ENCODE data around the gene CACNA1C.

Gene CACNA1C

DNA sequence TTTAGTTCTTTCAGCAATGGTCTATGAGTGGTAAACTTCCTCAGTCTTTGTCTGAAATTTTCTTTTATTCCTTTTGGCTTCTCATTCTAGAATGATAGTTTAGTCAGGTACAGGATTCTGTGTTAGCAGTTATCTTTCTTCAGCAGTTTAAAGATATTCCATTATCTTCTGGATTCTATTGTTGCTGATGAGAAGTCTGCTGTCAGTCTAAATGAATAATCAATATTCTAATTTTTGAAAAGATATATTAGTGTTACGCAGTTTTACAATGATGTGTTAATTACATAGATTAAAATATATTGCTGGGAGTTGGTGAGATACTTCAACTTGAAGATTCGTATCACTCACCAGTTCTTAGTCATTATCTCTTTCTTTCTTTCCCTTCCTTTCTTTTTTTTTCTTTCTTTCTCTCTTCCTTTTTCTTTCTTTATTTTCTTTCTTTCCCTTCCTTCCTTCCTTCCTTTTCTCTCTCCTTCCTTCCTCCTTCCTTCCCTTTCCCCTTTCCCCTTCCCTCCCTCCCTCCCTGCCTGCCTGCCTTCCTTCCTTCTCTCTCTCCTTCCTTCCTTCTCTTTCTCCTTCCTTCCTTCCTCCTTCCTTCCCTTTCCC is 17.8 kb downstream of the CACNA1C start:
- Histone ChIP-seq H3K4me1 (ENCODE audit: insufficient read depth, low read length) (no peaks in the 10 kb centered on the region), H3K4me3 (ENCODE audit: low read length) (no peak overlapping the region), H3K27me3 (ENCODE audit: insufficient read depth, low read length) (peaks cover 3% of the 10 kb centered on the region)

DNA sequence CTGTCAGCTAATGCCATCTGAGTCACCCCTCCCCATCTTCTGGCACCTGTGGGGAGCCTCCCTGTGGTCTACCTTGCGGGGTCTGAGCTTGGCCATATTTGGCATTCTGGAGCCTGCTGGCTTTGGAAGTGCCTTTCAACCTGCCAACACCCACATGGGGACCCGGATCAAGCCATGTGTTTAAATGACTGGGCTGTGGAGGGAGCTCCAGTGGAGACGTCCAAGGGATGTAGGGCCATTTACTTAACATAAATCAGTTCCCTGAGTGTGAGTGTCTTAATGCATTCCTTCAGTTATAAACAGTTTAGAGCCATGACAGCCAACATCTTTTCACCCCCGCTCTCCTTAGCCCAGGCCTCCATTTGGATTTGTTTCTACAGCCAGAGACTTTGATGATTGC is 22.0 kb downstream of the CACNA1C start:
- H3K9me3 ChIP-seq (ENCODE audit: low read length) = peaks cover 2% of the 10 kb centered on the region
- H3K27me3 ChIP-seq (ENCODE audit: insufficient read depth, low read length) = no peaks in the 10 kb centered on the region
- no peaks in the 10 kb centered on the region for H3K36me3 ChIP-seq (ENCODE audit: insufficient read depth, low read length)
- no peak overlapping the region for H3K4me3 ChIP-seq (ENCODE audit: low read length)
- H2AFZ ChIP-seq (ENCODE audit: low read depth, low read length) = no peak overlapping the region
- no peaks in the 10 kb centered on the region for H3K4me1 ChIP-seq (ENCODE audit: insufficient read depth, low read length)

More for the DNA sequence above, 17.8 kb downstream of the CACNA1C start:
- Histone ChIP-seq H2AFZ (ENCODE audit: low read depth, low read length) (no peak overlapping the region), H3K9me3 (ENCODE audit: low read length) (peaks cover 2% of the 10 kb centered on the region), H3K36me3 (ENCODE audit: insufficient read depth, low read length) (no peaks in the 10 kb centered on the region)

DNA sequence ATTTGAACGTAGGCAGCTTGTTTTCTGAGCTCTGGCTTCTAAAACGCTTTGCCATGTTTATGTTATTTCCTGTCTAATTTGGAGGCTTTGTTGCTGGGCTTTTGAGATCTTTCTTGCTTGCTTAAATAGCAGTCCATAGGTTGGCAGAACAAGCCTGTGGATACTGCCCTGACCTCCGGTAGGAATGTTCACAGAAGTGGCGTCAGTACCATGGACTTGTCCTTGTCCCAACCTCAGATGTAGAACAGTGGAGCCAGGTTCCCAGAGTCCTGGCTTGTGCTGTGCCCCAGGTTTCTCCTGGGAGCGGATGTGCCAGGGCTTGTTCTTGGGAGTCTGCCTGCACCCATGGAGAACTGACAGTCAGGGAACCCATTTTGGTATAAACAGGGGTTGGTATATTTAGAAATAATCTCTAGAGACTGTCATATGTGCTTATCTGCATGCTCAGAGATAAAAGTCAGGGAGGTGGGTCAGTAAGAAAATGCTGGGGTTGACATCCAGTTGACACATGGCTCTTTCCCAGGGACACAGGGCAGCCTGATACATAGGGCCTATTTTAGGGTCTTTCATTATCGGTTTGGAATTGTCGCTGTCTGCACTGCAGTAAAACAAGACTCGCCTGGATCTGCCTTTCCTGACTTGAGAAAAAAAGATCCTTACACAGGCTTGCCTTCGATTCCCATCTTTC is 22.9 kb downstream of the CACNA1C start:
- Histone ChIP-seq H3K9me3 (ENCODE audit: low read length) (peaks cover 2% of the 10 kb centered on the region), H3K4me3 (ENCODE audit: low read length) (no peak overlapping the region), H3K4me1 (ENCODE audit: insufficient read depth, low read length) (no peaks in the 10 kb centered on the region), H2AFZ (ENCODE audit: low read depth, low read length) (no peak overlapping the region), H3K36me3 (ENCODE audit: insufficient read depth, low read length) (no peaks in the 10 kb centered on the region), H3K27me3 (ENCODE audit: insufficient read depth, low read length) (no peaks in the 10 kb centered on the region)

DNA sequence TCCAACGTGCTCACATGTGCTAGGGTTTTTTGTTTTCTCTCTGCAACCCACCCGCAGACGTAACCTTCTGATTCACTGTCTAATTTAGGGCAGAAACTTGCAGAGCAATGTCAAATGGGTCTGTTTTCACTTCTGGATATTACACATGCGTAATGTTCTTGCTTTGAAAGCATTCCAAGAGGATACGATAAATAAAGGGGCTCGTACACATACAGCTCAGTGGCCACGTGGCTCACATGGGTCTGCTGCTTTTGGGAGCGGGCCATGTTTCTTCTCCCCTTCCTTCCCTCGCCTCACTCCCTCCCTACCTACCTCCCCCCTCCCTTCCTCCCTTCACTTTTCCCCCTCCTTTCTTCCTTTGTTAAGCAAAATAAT is 23.4 kb downstream of the CACNA1C start:
- H3K4me1 ChIP-seq (ENCODE audit: insufficient read depth, low read length) = no peaks in the 10 kb centered on the region
- peaks cover under 1% of the 10 kb centered on the region for H3K9me3 ChIP-seq (ENCODE audit: low read length)
- H3K36me3 ChIP-seq (ENCODE audit: insufficient read depth, low read length) = no peaks in the 10 kb centered on the region
- H3K4me3 ChIP-seq (ENCODE audit: low read length) = no peak overlapping the region
- no peak overlapping the region for H2AFZ ChIP-seq (ENCODE audit: low read depth, low read length)
- no peaks in the 10 kb centered on the region for H3K27me3 ChIP-seq (ENCODE audit: insufficient read depth, low read length)

DNA sequence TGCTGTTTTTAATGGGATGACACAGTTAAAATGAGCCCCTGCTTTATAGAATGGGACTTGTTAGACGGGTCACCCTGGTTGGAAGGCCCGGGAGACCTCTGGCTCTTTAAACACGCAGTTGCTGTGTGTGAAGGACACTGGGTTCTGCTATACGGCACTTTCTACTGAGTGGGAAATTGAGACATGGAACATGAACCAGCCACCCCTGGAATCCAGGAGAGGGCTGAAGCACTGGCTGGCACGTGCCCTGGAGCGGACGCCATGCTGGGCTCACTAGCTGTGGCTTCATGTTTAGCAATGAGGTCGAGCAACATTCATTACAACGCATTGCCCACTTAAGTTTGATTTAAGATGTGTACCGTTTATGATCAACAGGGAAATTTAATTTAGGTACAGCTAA is 23.9 kb downstream of the CACNA1C start:
- Histone ChIP-seq H2AFZ (ENCODE audit: low read depth, low read length) (no peak overlapping the region), H3K4me1 (ENCODE audit: insufficient read depth, low read length) (no peaks in the 10 kb centered on the region), H3K36me3 (ENCODE audit: insufficient read depth, low read length) (no peaks in the 10 kb centered on the region), H3K27me3 (ENCODE audit: insufficient read depth, low read length) (no peaks in the 10 kb centered on the region), H3K9me3 (ENCODE audit: low read length) (no peaks in the 10 kb centered on the region), H3K4me3 (ENCODE audit: low read length) (no peak overlapping the region)

DNA sequence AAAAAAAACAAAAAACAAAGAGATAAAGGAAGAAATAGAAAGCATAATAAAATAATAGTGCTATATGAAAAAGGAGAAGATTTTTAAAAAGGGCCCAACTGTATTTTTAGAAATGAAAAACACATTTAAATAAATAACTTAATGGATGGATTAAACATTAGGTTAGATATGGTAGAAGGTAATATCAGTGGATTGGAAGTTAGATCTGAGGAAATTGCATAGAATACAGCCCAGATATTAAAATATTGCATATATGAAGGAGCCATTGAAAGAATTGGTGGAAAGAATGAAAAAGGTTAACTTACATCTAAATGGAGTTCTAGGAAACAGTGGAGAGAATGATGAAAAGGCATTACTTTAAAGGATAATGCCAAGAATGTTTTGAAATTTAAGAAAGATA is 27.8 kb downstream of the CACNA1C start:
- no peak overlapping the region for H2AFZ ChIP-seq (ENCODE audit: low read depth, low read length)
- H3K4me3 ChIP-seq (ENCODE audit: low read length) = no peak overlapping the region
- no peaks in the 10 kb centered on the region for H3K36me3 ChIP-seq (ENCODE audit: insufficient read depth, low read length)
- no peaks in the 10 kb centered on the region for H3K9me3 ChIP-seq (ENCODE audit: low read length)
- H3K4me1 ChIP-seq (ENCODE audit: insufficient read depth, low read length) = no peaks in the 10 kb centered on the region
- H3K27me3 ChIP-seq (ENCODE audit: insufficient read depth, low read length) = peaks cover 3% of the 10 kb centered on the region

DNA sequence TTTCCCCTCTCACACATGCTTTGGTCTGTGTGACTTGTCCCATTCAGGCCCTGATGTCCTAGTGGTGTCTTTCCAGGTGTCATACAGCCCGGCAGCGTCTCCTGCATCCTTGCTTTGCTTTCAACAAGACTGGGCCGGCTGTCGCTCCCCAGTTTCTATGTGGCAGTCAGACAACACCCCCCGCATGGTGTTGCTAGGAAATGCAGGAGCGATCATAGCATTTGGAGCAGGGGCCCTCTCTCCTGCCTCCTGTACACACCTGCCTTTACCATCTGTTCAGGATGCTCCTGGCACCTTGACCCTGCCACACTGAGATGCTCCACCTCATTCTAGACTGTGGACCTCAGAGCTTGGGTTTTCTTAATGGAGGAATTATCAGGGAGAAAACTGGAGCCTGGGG is 29.5 kb downstream of the CACNA1C start:
- Histone ChIP-seq H3K4me1 (ENCODE audit: insufficient read depth, low read length) (no peaks in the 10 kb centered on the region), H3K9me3 (ENCODE audit: low read length) (no peaks in the 10 kb centered on the region), H2AFZ (ENCODE audit: low read depth, low read length) (no peak overlapping the region), H3K36me3 (ENCODE audit: insufficient read depth, low read length) (no peaks in the 10 kb centered on the region), H3K27me3 (ENCODE audit: insufficient read depth, low read length) (peaks cover 3% of the 10 kb centered on the region), H3K4me3 (ENCODE audit: low read length) (no peak overlapping the region)

DNA sequence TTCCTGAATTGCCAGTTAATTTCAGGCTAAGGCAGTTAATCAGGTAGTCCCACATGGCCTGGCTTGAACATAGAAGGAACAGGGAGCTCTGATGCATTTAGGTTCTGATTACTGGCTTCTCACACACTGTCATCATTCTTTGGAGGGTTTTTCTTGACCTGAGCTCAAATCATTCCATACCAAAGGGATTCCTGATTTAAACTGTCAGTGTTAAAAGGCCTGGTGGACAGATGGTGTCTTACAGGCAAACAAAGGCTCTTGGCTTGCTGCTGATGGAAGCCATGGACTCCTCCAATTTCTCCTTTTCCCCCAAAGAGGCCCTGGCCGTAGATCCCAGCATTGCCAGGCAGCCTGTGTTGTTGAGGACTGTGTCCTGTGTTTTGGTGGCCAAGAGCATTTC is 30.2 kb downstream of the CACNA1C start:
- Histone ChIP-seq H3K4me1 (ENCODE audit: insufficient read depth, low read length) (no peaks in the 10 kb centered on the region), H2AFZ (ENCODE audit: low read depth, low read length) (no peak overlapping the region), H3K4me3 (ENCODE audit: low read length) (no peak overlapping the region), H3K9me3 (ENCODE audit: low read length) (no peaks in the 10 kb centered on the region), H3K27me3 (ENCODE audit: insufficient read depth, low read length) (peaks cover 3% of the 10 kb centered on the region), H3K36me3 (ENCODE audit: insufficient read depth, low read length) (no peaks in the 10 kb centered on the region)

DNA sequence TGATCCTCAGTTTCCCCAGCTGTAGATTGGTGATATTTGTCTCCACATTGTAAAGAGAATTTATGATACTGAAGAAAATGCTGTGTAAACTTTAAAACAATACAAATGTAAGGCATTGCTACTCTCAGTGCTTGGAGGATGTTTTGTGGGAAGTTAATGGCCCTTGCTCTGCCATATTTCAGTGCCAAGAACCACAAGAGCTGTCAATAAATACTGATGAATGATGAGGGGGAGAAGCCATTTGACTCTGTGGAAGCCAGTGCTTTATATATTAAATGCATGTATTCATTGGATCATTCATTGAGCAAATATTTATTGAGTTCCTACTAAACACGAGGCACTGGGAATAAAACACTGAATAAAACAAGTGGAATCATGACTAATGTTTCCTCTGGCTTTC is 30.8 kb downstream of the CACNA1C start:
- no peaks in the 10 kb centered on the region for H3K36me3 ChIP-seq (ENCODE audit: insufficient read depth, low read length)
- H3K4me3 ChIP-seq (ENCODE audit: low read length) = no peak overlapping the region
- H3K4me1 ChIP-seq (ENCODE audit: insufficient read depth, low read length) = no peaks in the 10 kb centered on the region
- H3K27me3 ChIP-seq (ENCODE audit: insufficient read depth, low read length) = peaks cover 3% of the 10 kb centered on the region
- no peaks in the 10 kb centered on the region for H3K9me3 ChIP-seq (ENCODE audit: low read length)
- H2AFZ ChIP-seq (ENCODE audit: low read depth, low read length) = no peak overlapping the region

DNA sequence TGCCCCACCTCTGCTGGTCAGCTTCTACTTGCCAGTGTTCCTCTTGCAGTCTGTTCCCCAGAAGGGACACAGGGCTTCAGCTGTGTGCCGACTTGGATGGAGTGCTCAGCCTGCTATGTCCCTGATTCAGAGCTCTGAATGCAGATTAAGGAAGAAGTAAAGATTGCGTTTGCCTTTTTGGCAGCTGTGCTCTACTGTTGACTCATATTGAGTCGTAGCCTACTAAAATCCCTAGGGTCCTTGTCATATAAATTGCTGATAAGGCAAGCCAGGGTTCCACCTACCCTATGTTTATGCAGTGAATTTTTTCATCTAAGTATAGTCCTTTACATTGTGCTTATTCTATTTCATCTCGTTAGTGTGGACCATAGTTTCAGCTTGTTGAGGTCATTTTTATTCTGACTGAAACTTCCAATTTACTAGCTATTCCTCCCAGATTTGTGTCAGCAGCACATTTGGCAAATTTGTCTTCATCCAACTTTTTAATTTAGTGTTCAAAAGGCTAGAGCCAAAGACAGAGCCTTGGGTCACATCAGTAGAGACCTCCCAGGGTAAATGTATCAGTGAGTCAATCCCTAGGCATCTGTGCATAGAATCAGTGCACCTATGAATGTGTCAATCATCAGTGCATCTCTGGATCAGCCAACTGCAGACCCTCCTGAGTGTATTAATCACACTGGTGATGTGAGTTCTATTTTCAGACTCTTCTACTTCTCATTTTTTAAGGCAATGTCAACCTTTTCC is 31.9 kb downstream of the CACNA1C start:
- H3K4me1 ChIP-seq (ENCODE audit: insufficient read depth, low read length) = no peaks in the 10 kb centered on the region
- no peaks in the 10 kb centered on the region for H3K9me3 ChIP-seq (ENCODE audit: low read length)
- H3K36me3 ChIP-seq (ENCODE audit: insufficient read depth, low read length) = no peaks in the 10 kb centered on the region
- peaks cover 3% of the 10 kb centered on the region for H3K27me3 ChIP-seq (ENCODE audit: insufficient read depth, low read length)
- no peak overlapping the region for H2AFZ ChIP-seq (ENCODE audit: low read depth, low read length)
- H3K4me3 ChIP-seq (ENCODE audit: low read length) = no peak overlapping the region

DNA sequence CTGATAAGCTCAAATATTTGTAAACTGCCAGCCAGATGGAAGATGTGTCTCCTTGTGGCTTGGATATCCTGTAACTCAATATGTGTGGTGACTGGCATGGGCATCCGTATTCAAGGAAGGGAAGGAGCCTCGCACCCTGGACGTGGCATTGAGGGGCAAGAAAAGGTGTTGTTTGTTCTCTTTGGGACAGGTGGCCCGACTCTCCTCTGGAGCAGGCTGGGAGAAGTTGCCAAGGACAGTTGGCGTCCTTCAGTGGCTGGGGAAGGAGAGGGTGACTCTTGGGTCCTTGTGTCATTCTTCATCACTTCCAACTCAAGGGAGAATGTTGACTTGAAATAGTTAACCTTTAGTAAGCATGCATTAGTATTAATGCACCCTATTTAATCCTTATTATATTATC is 39.6 kb downstream of the CACNA1C start:
- H3K4me1 ChIP-seq (ENCODE audit: insufficient read depth, low read length) = no peaks in the 10 kb centered on the region

DNA sequence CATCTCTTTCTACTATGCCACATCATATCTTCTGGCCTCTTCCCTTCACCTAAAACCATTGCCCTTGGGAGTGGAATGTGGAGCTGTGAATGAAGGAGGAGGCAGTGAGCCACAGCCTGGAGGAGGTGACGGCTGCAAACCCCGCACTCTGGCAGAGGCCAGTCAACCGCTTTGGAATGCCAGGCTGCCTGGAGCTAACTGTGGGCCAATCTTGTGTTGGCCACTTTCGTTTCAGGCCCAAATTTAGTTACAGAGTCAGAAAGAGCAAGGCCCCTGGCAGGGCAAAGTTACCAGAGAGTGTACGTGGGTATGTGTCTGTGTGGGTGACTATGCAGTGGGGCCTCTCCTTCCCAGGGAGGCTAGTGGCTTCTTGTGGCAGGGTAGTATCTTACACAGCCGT is 40.1 kb downstream of the CACNA1C start:
- H3K4me1 ChIP-seq (ENCODE audit: insufficient read depth, low read length) = no peaks in the 10 kb centered on the region
- no peak overlapping the region for H2AFZ ChIP-seq (ENCODE audit: low read depth, low read length)
- H3K27me3 ChIP-seq (ENCODE audit: insufficient read depth, low read length) = peaks cover 4% of the 10 kb centered on the region
- H3K4me3 ChIP-seq (ENCODE audit: low read length) = no peak overlapping the region
- H3K9me3 ChIP-seq (ENCODE audit: low read length) = no peaks in the 10 kb centered on the region
- H3K36me3 ChIP-seq (ENCODE audit: insufficient read depth, low read length) = no peaks in the 10 kb centered on the region

More for the DNA sequence above, 39.6 kb downstream of the CACNA1C start:
- H3K36me3 ChIP-seq (ENCODE audit: insufficient read depth, low read length) = no peaks in the 10 kb centered on the region
- no peaks in the 10 kb centered on the region for H3K9me3 ChIP-seq (ENCODE audit: low read length)
- H3K27me3 ChIP-seq (ENCODE audit: insufficient read depth, low read length) = peaks cover 4% of the 10 kb centered on the region
- H2AFZ ChIP-seq (ENCODE audit: low read depth, low read length) = no peak overlapping the region
- H3K4me3 ChIP-seq (ENCODE audit: low read length) = no peak overlapping the region

DNA sequence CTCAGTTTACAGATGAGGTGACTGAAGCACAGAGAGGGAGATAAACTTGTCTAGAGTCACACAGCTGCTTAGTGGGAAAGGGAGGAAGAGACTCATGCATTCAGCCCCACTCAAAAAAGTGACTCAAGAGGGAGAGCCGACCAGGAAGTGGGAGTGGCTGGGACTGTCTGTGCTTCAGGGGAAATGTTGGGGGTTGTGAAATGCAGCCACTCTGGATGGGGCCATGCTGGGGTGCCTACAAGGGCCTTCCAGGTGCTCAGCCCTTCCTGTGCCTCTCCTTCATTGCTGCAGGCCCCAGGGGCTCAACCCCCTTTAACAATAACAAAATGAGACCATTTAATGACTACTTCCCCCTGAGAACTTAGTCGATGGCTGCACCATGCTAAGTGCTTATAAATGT is 41.8 kb downstream of the CACNA1C start:
- Histone ChIP-seq H3K4me3 (ENCODE audit: low read length) (no peak overlapping the region), H3K27me3 (ENCODE audit: insufficient read depth, low read length) (peaks cover 4% of the 10 kb centered on the region), H3K36me3 (ENCODE audit: insufficient read depth, low read length) (no peaks in the 10 kb centered on the region), H3K4me1 (ENCODE audit: insufficient read depth, low read length) (no peaks in the 10 kb centered on the region), H3K9me3 (ENCODE audit: low read length) (no peaks in the 10 kb centered on the region), H2AFZ (ENCODE audit: low read depth, low read length) (no peak overlapping the region)

Data from neuron (in vitro differentiated cells).